RWPE1 (cell line): ENCODE measurements around the gene SERPING1.

Experiments used
- CTCF ChIA-PET: fragments of 350-600 bp; sonication (Branson Sonifier 250); formaldehyde crosslinking; extraction: SDS; loops from one replicate; lab custom pipeline; 2021; lab: Yijun Ruan, JAX
- POLR2A ChIA-PET: fragments of 400-600 bp; formaldehyde crosslinking; extraction: SDS; loops from one replicate; lab custom pipeline; 2020; ENCODE audit warnings: antibody characterized with exemption; ENCODE audit not compliant: low non-redundant PET; lab: Yijun Ruan, JAX
- DNase-seq: peaks from one replicate; pipeline ENCODE4 v3.0.0; 2012; ENCODE audit warnings: low spot score
- H3K27ac ChIP-seq: fragments of 450-650 bp; 2 replicates; pipeline ENCODE4 v1.5.1; 2017
- TF ChIP-seq, protein P1 (sequence below): fragments of 450-650 bp; conservative IDR thresholded peaks from 2 replicates; pipeline ENCODE4 v1.5.1; 2017; ENCODE audit warnings: low read depth, mild to moderate bottlenecking

SERPING1 gene

DNA sequence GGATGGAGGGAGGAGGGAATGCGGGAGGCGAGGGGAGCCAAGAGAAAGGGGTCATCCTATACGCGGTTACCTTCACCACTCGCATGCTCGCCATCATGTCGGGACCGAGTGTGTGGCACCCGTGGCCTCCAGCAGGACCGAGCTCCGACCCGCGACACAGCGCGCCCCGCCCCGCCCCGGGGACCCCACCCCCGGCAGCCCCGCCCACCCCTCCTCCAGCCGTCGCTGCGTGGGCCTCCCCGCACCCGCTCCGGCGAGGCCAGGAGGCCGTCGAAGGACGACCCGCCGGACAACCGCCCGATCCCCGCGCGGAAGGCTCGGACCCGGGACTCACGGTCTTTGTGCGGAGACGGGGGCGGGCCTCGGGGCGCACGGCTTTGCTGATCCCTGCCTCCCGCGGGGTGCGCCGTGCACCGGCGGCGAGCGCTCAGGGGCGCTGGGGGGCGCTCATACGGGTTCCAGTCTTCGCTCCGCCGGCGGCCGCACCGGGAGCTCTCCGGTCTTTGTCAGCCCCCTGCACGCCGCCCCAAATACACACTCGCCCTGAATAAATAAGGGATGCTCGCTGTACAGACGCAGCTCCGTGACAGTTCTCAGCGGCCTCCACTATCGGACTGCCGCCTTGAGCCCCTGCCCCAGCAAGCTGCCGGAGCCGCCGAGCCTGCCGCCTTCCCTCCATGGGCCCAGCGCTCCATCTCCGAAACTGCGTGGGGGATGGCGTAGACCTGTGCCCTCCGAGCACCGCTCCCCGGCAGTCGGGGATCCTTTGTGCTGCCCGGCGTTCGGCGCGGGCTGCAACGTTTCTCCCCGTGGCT is 29.8 kb upstream of the SERPING1 start, which contains the start of gene UBE2L6:
Gene UBE2L6 (minus strand): TSS at position 158 of the 815 bp plus-strand sequence. CDS start 61 bp downstream, at position 97.
- peak; percentile 82 for DNase-seq
- ChIA-PET POLR2A (no interaction called here), CTCF (interaction anchor here (0.6 to 3.8 kb wide), 16 partner anchors 12 to 936 kb away, joined by 3 to 72 read pairs (median 3); no protein-coding TSS in a partner anchor)
- TF ChIP-seq, protein P1, sequence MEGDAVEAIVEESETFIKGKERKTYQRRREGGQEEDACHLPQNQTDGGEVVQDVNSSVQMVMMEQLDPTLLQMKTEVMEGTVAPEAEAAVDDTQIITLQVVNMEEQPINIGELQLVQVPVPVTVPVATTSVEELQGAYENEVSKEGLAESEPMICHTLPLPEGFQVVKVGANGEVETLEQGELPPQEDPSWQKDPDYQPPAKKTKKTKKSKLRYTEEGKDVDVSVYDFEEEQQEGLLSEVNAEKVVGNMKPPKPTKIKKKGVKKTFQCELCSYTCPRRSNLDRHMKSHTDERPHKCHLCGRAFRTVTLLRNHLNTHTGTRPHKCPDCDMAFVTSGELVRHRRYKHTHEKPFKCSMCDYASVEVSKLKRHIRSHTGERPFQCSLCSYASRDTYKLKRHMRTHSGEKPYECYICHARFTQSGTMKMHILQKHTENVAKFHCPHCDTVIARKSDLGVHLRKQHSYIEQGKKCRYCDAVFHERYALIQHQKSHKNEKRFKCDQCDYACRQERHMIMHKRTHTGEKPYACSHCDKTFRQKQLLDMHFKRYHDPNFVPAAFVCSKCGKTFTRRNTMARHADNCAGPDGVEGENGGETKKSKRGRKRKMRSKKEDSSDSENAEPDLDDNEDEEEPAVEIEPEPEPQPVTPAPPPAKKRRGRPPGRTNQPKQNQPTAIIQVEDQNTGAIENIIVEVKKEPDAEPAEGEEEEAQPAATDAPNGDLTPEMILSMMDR, result no peak
- H3K27ac ChIP-seq, result peak within 1 kb of the TSS; percentile 85

DNA sequence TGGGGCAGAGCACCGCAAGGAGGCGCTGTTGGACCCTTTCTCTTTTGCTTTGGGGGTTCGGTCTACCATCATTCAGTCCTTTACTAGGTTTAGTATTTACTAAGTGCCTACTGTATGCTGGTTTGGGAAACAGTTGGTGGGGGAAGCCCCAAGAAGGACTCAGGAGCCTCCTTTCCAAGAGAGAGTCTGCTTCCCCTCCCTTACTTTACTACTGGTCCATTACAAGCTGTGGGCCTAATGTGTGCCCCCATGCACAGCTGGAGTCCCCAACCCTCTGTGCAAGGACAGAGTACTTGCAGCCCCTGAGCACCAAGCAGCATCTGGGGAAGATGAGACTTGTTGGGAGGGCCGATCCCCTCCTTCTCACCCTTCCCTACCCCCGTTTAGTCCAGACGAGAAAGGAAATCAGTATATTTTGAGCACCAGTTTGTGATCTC is 29.1 kb upstream of the SERPING1 start:
- DNase-seq, result no peak
- POLR2A ChIA-PET, result no interaction called here
- CTCF ChIA-PET, result interaction anchor here (0.6 to 3.8 kb wide), 14 partner anchors 13 to 475 kb away, joined by 3 to 72 read pairs (median 3); no protein-coding TSS in a partner anchor
- TF ChIP-seq, protein P1, result peak; percentile 95
- peak overlapping the region; percentile 85 for H3K27ac ChIP-seq

DNA sequence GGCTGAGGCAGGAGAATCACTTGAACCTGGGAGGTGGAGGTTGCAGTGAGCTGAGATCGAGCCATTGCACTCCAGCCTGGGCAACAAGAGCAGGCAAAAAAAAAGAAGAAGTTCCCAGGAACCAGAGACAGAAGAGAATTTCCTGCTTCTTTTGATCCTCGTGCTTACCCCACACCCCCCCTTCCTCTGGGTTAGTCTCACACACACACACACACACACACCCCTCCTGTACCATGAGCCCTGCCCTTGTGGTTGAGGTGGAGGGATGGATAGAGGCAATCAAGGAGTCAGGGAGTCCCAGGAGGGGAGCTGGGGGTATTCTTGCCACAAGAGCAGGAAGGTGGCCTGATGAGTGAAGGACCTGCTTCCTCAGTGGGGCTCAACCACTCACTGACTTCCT is 25.9 kb upstream of the SERPING1 start:
- ChIA-PET POLR2A (no interaction called here), CTCF (no interaction called here)
- H3K27ac ChIP-seq, result no peak overlapping the region
- no peak for DNase-seq
- TF ChIP-seq, protein P1, result no peak

DNA sequence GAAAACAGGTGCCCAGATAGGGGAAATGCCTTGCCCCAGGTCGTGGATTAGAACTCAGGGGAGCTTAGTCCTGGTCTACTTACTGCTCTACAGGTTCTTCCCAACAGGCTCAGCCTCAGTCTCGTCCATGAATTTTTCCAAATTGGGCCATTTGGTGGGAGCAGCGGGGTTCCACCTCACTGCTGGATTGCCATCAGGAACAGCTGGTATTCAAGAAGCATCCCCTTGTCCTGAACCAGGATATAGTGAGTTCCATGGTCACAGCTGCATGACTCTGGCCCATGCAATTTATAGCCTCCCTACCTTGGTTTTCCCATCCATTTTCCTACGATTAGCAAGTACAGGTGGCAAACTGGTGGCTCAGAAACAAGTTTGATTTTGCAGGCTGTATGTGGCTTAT is 23.4 kb upstream of the SERPING1 start:
- no peak overlapping the region for H3K27ac ChIP-seq
- ChIA-PET POLR2A (no interaction called here), CTCF (interaction anchor here (0.6 to 1.6 kb wide), 3 partner anchors 13 to 114 kb away, joined by 3 to 5 read pairs (median 4); partner anchors contain the start of gene RTN4RL2)
- TF ChIP-seq, protein P1, result no peak
- no peak for DNase-seq

DNA sequence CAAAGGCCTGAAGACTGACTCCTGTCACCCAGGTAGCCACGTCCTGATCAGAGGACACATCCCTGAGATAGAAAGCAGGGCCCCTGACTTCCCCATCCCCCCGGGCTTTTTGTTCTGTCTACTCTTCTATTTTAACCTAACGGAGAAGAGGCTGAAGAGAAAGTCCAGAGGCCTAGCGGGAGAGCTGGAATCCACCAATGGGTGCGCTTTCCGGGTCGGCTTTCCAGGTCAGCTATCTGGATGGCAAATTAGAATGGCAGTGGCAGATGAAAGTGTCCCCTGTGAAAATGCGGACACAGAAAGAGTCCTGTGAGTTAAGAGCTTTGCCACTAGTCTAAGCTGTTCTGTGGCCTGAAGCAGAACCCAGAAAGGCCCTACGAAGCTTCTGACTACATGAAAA is 13.1 kb upstream of the SERPING1 start:
- POLR2A ChIA-PET, result no interaction called here
- no peak for DNase-seq
- CTCF ChIA-PET, result no interaction called here
- TF ChIP-seq, protein P1, result no peak
- no peak overlapping the region for H3K27ac ChIP-seq

DNA sequence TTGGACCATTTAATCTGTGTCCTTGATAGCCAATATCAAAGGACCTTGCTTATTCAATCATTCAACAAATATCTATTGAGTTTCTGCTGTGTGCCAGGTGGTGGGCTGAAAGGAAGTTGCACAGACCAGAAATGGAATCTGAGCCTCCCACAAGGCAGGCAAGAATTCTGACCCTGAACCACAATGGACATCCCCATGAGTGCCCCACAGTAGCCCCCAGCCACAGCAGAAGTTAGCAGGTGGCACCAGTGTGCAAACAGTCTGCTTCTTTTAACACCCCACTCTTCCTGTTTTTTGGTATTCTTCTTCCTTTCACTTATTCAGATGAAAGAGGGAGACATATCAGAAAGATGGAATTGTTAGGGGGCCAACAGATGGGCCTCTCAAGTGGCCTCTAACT is 12.2 kb upstream of the SERPING1 start:
- TF ChIP-seq, protein P1, result no peak
- ChIA-PET CTCF (interaction anchor here (0.7 kb wide), 1 partner anchor 239 kb away, joined by 4 read pairs; no protein-coding TSS in a partner anchor), POLR2A (no interaction called here)
- no peak overlapping the region for H3K27ac ChIP-seq
- DNase-seq, result no peak
